ENCODE measurements around the gene TMEM119. TPM values are rescaled to one million over a fixed set of nuclear protein-coding genes. Genes with fewer than 3 reads are reported as not detected.

Gene TMEM119
- total and polyA plus RNA-seq, 2 of the 4 experiments (the other 2 are of a cell fraction), result 8.1 to 9.2 TPM

DNA sequence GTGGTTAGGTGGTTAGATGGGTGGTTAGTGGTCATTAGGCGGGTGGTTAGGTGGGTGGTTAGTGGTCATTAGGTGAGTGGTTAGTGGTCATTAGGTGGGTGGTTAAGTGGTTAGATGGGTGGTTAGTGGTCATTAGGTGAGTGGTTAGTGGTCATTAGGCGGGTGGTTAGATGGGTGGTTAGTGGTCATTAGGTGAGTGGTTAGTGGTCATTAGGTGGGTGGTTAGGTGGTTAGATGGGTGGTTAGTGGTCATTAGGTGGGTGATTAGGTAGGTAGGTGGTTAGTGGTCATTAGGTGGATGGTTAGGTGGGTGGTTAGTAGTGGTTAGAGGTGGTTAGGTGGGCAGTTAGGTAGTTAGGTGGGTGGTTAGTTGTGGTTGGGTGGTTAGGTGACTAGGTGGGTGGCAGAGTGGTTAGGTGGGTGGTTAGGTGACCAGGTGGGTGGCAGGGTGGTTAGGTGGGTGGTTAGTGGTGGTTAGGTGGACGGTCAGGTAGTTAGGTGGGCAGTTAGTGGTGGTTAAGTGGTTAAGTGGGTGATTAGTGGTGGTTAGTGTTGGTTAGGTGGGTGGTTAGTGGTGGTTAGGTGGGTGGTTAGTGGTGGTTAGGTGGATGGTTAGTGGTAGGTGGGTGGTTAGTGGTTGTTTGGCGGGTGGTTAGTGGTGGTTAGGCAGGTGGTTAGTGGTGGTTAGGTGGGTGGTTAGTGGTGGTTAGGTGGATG lies 8.0 kb upstream of the TMEM119 start:
- H3K36me3 ChIP-seq (ENCODE audit: control insufficient read depth, insufficient read depth, low read length), result no peaks in the 10 kb centered on the region
- no peak overlapping the region for H3K23ac ChIP-seq (ENCODE audit: low read depth, low read length)
- no peaks in the 10 kb centered on the region for H3K79me1 ChIP-seq (ENCODE audit: low read depth in 1 of 2, low read length in 2 of 2)
- H2BK20ac ChIP-seq (ENCODE audit: low read depth, low read length), result no peak overlapping the region
- no peak overlapping the region for H4K91ac ChIP-seq (ENCODE audit: insufficient read depth, low read depth, low read length)
- dilution Hi-C loops (cut with HindIII; ENCODE audit: low sequenced_read_pairs, unreplicated experiment) (no loop called here), in situ Hi-C loops (cut with MboI; ENCODE audit: low sequenced_read_pairs) (no loop called here), intact Hi-C loops (cut with micrococcal nuclease) (no loop called here)
- H3K9ac ChIP-seq (ENCODE audit: low read depth, low read length), result no peak overlapping the region
- no peak overlapping the region for H4K5ac ChIP-seq (ENCODE audit: low read depth, low read length)
- no peak overlapping the region; the same call in 2 of the 3 replicates for H2BK15ac ChIP-seq (ENCODE audit: low read depth, low read length)
- no peak overlapping the region for H2AK9ac ChIP-seq (replicated peaks; ENCODE audit: low read depth, low read length, poor library complexity)
- no peak for ATAC-seq (ENCODE audit: low read depth)
- H2AK5ac ChIP-seq (ENCODE audit: low read depth, low read length), result peak overlapping the region; percentile 43; the same call in 1 of the 2 replicates
- no peak overlapping the region for H4K8ac ChIP-seq (ENCODE audit: low read depth in 2 of 2, low read length in 2 of 2)
- no peak for DNase-seq
- H3K9me3 ChIP-seq (ENCODE audit: control insufficient read depth, insufficient read depth, low read length), result no peaks in the 10 kb centered on the region
- no peak overlapping the region for H2AFZ ChIP-seq (replicated peaks; ENCODE audit: low read length, poor library complexity)
- H3K27ac ChIP-seq (ENCODE audit: insufficient read depth, low read length), result no peak overlapping the region
- no peak overlapping the region for H2BK120ac ChIP-seq (ENCODE audit: low read depth, low read length)
- no peak overlapping the region for H3K4ac ChIP-seq (ENCODE audit: low read depth, low read length)
- H2BK5ac ChIP-seq (ENCODE audit: low read depth, low read length, poor library complexity, severe bottlenecking), result no peak overlapping the region
- H3K18ac ChIP-seq (ENCODE audit: low read depth, low read length), result no peak overlapping the region
- no peak overlapping the region for H3K56ac ChIP-seq (ENCODE audit: extremely low read depth, insufficient read depth, low read length)
- no peaks in the 10 kb centered on the region for H3K9me1 ChIP-seq (ENCODE audit: insufficient read depth, low read length)
- CTCF ChIA-PET, result no interaction called here
- no peak overlapping the region for H3K4me2 ChIP-seq (ENCODE audit: low read depth, low read length)
- no peaks in the 10 kb centered on the region for H3K27me3 ChIP-seq (ENCODE audit: control insufficient read depth, insufficient read depth, low read length)
- no peaks in the 10 kb centered on the region for H4K20me1 ChIP-seq (ENCODE audit: insufficient read depth, low read length)
- H3K4me1 ChIP-seq (ENCODE audit: control insufficient read depth, insufficient read depth, low read length), result peaks cover 14% of the 10 kb centered on the region
- BruUV-seq (replicated peaks), result no TSS peak
- no peak for TF ChIP-seq POLR2A (IDR thresholded peaks at IDR 0.05; ENCODE audit: low read depth, low read length)
- TF ChIP-seq NFE2L2 (IDR thresholded peaks at IDR 0.05; ENCODE audit: low read depth, low read length), result no peak
- no peak for TF ChIP-seq MXI1 (IDR thresholded peaks at IDR 0.05; ENCODE audit: borderline replicate concordance, low read depth, low read length)
- TF ChIP-seq, protein P1, sequence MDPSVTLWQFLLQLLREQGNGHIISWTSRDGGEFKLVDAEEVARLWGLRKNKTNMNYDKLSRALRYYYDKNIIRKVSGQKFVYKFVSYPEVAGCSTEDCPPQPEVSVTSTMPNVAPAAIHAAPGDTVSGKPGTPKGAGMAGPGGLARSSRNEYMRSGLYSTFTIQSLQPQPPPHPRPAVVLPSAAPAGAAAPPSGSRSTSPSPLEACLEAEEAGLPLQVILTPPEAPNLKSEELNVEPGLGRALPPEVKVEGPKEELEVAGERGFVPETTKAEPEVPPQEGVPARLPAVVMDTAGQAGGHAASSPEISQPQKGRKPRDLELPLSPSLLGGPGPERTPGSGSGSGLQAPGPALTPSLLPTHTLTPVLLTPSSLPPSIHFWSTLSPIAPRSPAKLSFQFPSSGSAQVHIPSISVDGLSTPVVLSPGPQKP (IDR thresholded peaks at IDR 0.05; ENCODE audit: borderline replicate concordance, low read depth, low read length), result no peak
- TF ChIP-seq RFX5 (IDR thresholded peaks at IDR 0.05; ENCODE audit: low read depth, low read length), result no peak
- no peak for TF ChIP-seq BHLHE40 (IDR thresholded peaks at IDR 0.05; ENCODE audit: low read depth, low read length)
- TF ChIP-seq SMC3 (IDR thresholded peaks at IDR 0.05; ENCODE audit: low read depth, low read length), result no peak
- TF ChIP-seq, protein P2, sequence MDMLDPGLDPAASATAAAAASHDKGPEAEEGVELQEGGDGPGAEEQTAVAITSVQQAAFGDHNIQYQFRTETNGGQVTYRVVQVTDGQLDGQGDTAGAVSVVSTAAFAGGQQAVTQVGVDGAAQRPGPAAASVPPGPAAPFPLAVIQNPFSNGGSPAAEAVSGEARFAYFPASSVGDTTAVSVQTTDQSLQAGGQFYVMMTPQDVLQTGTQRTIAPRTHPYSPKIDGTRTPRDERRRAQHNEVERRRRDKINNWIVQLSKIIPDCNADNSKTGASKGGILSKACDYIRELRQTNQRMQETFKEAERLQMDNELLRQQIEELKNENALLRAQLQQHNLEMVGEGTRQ (IDR thresholded peaks at IDR 0.05; ENCODE audit: low read depth, low read length), result no peak
- TF ChIP-seq, protein P3, sequence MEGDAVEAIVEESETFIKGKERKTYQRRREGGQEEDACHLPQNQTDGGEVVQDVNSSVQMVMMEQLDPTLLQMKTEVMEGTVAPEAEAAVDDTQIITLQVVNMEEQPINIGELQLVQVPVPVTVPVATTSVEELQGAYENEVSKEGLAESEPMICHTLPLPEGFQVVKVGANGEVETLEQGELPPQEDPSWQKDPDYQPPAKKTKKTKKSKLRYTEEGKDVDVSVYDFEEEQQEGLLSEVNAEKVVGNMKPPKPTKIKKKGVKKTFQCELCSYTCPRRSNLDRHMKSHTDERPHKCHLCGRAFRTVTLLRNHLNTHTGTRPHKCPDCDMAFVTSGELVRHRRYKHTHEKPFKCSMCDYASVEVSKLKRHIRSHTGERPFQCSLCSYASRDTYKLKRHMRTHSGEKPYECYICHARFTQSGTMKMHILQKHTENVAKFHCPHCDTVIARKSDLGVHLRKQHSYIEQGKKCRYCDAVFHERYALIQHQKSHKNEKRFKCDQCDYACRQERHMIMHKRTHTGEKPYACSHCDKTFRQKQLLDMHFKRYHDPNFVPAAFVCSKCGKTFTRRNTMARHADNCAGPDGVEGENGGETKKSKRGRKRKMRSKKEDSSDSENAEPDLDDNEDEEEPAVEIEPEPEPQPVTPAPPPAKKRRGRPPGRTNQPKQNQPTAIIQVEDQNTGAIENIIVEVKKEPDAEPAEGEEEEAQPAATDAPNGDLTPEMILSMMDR (conservative IDR thresholded peaks at IDR 0.05; ENCODE audit: low read depth, low read length), result no peak
- TF ChIP-seq RCOR1 (IDR thresholded peaks at IDR 0.05; ENCODE audit: insufficient replicate concordance, low read length), result no peak
- TF ChIP-seq CHD1 (IDR thresholded peaks at IDR 0.05; ENCODE audit: low read depth, low read length), result no peak
- TF ChIP-seq RAD21 (IDR thresholded peaks at IDR 0.05; ENCODE audit: low read length), result no peak
- no peak for TF ChIP-seq FOS (IDR thresholded peaks at IDR 0.05; ENCODE audit: low read depth, low read length)
- TF ChIP-seq MAZ (IDR thresholded peaks at IDR 0.05; ENCODE audit: borderline replicate concordance, low read depth, low read length), result no peak
- no peak for TF ChIP-seq MAFK (IDR thresholded peaks at IDR 0.05; ENCODE audit: low read depth, low read length)
- no peak for TF ChIP-seq CEBPB (IDR thresholded peaks at IDR 0.05; ENCODE audit: low read depth, low read length)
- POLR2A ChIA-PET (ENCODE audit: unreplicated experiment), result no interaction called here
- no peak overlapping the region for H3K14ac ChIP-seq (replicated peaks; ENCODE audit: low read depth, low read length)
- H3K4me3 ChIP-seq (ENCODE audit: insufficient read depth, low read depth, low read length), result no peak overlapping the region
- WGBS, 2 experiments (ENCODE audit: extremely low coverage in 2 of 2, insufficient read length in 1 of 2), result 100% methylated on average over 3 of the region's 4 CpGs; no CpG with 5 or more reads in 1 of the 2 experiments

Data from IMR-90 (cell line).